ENCODE measurements around the gene CACNG1.

Gene CACNG1

DNA sequence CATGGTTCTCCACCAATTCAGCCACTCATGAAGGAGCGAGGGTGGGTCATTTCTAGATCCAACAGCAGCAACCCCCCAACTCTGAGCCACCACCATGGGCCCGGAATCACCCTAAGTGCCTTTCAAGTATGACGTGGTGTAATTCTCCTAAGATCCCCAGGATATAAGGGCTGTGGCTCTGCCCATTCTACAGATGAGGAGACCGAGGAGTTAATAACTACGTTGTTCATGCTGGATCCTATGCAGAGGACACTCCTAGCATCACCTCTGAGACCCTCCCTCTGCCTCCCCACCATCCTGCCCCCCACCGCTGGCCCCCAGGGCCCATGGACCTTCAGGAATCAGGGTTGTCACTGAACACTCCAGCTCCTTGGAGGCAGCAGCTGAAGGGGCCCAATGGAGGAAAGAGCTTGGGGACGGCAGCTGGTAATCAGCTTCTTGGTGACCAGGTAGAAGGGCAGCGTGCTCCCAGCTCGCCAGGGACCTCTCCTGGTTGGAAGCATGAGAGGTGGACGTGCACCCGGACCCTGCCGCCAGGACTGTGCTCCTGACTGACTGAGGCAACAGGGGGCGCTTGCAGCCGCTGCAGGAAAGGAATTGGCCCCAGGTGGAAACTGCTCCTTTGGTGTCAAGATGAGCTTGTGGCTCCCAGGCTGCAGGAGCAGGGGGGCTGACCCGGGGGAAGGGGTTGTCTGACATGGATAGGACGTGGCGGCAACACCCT, 28.2 kb upstream of the CACNG1 start:
- no peak for DNase-seq (ENCODE audit: low read depth)
- H3K36me3 ChIP-seq (ENCODE audit: control insufficient read depth, insufficient read depth, low read length, severe bottlenecking) = no peaks in the 10 kb centered on the region
- H3K9ac ChIP-seq (ENCODE audit: low read length) = no peak overlapping the region
- H3K4me3 ChIP-seq (ENCODE audit: low read length) = no peak overlapping the region
- H3K4me1 ChIP-seq (ENCODE audit: control insufficient read depth, insufficient read depth, low read length) = no peaks in the 10 kb centered on the region
- peaks cover 66% of the 10 kb centered on the region for H3K27me3 ChIP-seq (replicated peaks; ENCODE audit: control insufficient read depth, insufficient read depth, low read length)
- no peaks in the 10 kb centered on the region for H3K9me3 ChIP-seq (ENCODE audit: control insufficient read depth, low read length)

GRCh38 chr17:67017910-67018309, 26.4 kb upstream of the CACNG1 start:
- no peak for DNase-seq (ENCODE audit: low read depth)
- Histone ChIP-seq H3K36me3 (ENCODE audit: control insufficient read depth, insufficient read depth, low read length, severe bottlenecking) (no peaks in the 10 kb centered on the region), H3K4me3 (ENCODE audit: low read length) (no peak overlapping the region), H3K9me3 (ENCODE audit: control insufficient read depth, low read length) (no peaks in the 10 kb centered on the region), H3K4me1 (ENCODE audit: control insufficient read depth, insufficient read depth, low read length) (no peaks in the 10 kb centered on the region), H3K27me3 (replicated peaks; ENCODE audit: control insufficient read depth, insufficient read depth, low read length) (peaks cover 60% of the 10 kb centered on the region), H3K9ac (ENCODE audit: low read length) (no peak overlapping the region)

DNA sequence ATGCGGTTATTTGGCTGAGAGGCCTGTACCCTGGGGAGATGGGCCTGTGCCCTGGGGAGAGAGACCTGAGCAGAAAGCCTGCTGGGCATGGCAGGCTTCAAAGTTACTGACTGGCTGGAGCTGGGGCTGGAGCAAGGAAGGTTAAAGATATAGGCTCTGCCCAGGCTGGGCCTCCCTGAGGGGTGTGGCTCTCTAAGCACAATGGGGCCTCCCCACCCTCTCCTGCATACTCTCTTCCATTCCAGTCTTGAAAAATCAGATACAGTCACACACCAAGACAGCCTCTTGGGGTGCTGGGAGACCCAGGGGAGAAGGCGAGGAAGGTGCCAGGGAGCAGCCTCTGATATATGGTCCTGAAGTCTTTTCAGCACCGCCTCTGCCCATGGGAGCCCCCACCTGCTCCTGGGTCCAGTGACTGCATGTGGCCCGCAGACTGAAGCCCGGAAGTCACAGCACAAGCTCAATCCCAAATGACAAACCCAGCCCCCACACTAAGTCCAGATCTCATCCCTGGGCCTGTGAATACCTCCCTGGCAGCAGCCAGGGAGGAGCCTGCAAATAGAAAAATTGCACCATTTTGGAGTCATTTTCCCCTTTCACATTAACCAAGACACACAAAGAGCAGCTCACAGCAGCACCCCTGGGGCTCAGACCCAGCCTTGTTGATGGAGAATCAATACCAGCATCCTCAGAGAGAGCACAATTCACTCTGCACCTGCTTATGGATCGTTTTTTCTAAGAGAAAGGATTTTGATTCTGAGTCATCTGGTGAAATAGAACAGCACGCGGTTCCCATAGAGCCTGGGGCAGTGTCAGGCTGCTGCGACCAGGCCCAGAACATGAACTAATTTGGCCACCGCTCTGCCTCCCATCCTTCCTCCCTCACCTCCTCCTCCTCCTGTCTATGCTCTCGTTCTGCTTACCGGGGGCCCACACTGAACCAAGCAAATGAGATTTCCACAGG, 25.6 kb upstream of the CACNG1 start:
- Histone ChIP-seq H3K36me3 (ENCODE audit: control insufficient read depth, insufficient read depth, low read length, severe bottlenecking) (no peaks in the 10 kb centered on the region), H3K4me1 (ENCODE audit: control insufficient read depth, insufficient read depth, low read length) (no peaks in the 10 kb centered on the region)

DNA sequence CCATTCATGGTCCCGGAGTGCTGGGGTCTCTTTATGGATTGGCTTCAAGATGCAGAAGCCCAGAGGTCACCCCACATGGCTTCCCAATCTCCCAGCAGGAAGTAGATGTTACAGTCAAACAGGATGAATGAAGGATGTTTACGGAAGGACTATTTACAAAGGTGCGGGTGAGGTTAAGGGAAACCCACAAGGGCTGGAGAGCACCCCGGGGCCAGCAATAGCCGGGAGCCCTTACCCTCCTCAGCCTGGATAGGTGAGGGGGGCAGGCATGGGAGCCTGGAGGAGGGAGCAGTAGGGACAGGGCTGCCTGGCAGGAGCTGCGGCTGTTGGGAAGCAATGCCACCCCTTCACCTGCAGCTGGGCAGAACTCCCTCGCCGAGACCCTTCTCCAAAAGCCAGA, 24.5 kb upstream of the CACNG1 start:
- Histone ChIP-seq H3K9ac (ENCODE audit: low read length) (no peak overlapping the region), H3K9me3 (ENCODE audit: control insufficient read depth, low read length) (no peaks in the 10 kb centered on the region), H3K36me3 (ENCODE audit: control insufficient read depth, insufficient read depth, low read length, severe bottlenecking) (no peaks in the 10 kb centered on the region), H3K27me3 (replicated peaks; ENCODE audit: control insufficient read depth, insufficient read depth, low read length) (peaks cover 60% of the 10 kb centered on the region), H3K4me3 (ENCODE audit: low read length) (no peak overlapping the region), H3K4me1 (ENCODE audit: control insufficient read depth, insufficient read depth, low read length) (no peaks in the 10 kb centered on the region)
- DNase-seq (ENCODE audit: low read depth) = no peak

More for the DNA sequence above, 25.6 kb upstream of the CACNG1 start:
- H3K4me3 ChIP-seq (ENCODE audit: low read length) = no peak overlapping the region
- no peak overlapping the region for H3K9ac ChIP-seq (ENCODE audit: low read length)
- peak; percentile 6 for DNase-seq (ENCODE audit: low read depth)
- no peaks in the 10 kb centered on the region for H3K9me3 ChIP-seq (ENCODE audit: control insufficient read depth, low read length)
- peaks cover 59% of the 10 kb centered on the region for H3K27me3 ChIP-seq (replicated peaks; ENCODE audit: control insufficient read depth, insufficient read depth, low read length)

- no peak overlapping the region for H3K4me3 ChIP-seq (ENCODE audit: low read length)
- H3K4me1 ChIP-seq (ENCODE audit: control insufficient read depth, insufficient read depth, low read length) = no peaks in the 10 kb centered on the region
- H3K9me3 ChIP-seq (ENCODE audit: control insufficient read depth, low read length) = no peaks in the 10 kb centered on the region
- no peak overlapping the region for H3K9ac ChIP-seq (ENCODE audit: low read length)
- DNase-seq (ENCODE audit: low read depth) = no peak
- peaks cover 55% of the 10 kb centered on the region for H3K27me3 ChIP-seq (replicated peaks; ENCODE audit: control insufficient read depth, insufficient read depth, low read length)
- H3K36me3 ChIP-seq (ENCODE audit: control insufficient read depth, insufficient read depth, low read length, severe bottlenecking) = no peaks in the 10 kb centered on the region
Observed at GRCh38 chr17:67020293-67020766, 24.0 kb upstream of the CACNG1 start.

DNA sequence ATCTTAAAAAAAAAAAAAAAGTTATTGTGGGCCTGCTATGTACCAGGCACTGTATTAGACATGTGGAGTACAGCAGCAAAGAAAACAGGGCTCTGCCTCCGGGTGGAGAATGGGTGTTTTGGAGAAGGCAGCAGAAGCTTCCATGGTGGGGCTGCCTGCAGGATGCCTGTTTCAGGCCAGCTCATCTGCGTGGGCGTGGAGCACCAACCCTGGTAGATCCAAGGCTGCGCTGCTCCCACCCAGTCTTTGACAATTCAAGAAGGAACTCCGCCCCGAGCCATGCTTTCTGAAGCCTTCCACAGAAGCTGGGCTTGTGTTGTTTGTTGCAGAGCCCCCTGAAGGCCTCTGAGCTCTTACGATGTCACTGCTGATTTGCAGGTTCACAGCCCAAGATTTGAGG, 23.2 kb upstream of the CACNG1 start:
- Histone ChIP-seq H3K9ac (ENCODE audit: low read length) (no peak overlapping the region), H3K9me3 (ENCODE audit: control insufficient read depth, low read length) (no peaks in the 10 kb centered on the region), H3K36me3 (ENCODE audit: control insufficient read depth, insufficient read depth, low read length, severe bottlenecking) (no peaks in the 10 kb centered on the region), H3K4me1 (ENCODE audit: control insufficient read depth, insufficient read depth, low read length) (no peaks in the 10 kb centered on the region), H3K4me3 (ENCODE audit: low read length) (no peak overlapping the region), H3K27me3 (replicated peaks; ENCODE audit: control insufficient read depth, insufficient read depth, low read length) (peaks cover 51% of the 10 kb centered on the region)
- DNase-seq (ENCODE audit: low read depth) = no peak

DNA sequence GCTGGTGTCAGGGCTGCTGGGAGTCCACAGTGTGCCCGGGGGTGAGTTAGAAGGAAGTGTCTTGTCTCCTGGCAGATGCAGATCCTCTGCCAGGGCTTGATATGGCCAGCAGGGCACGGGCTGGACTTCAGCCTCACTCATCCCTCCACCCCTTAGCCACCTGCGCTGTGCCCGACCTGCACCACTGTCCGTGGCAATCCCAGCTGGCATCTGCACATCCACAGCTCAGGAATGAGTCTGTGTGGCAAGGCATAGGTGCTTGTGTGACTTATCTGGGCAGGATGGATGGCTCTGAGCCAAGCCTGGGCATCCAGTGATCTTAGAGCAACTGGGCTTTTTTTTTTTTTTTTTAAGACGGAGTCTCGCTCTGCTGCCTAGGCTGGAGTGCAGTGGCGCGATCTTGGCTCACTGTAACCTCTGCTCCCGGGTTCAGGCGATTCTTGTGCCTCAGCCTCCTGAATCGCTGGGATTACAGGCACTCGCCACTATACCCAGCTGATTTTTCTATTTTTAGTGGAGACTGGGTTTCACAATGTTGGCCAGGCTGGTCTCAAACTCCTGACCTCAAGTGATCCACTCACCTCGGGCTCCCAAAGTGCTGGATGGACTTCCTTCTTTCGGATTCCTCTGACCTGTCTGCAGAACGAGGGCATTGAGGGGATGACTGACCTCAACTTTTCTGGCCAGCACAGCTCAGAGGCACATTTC, 22.5 kb upstream of the CACNG1 start:
- Histone ChIP-seq H3K9me3 (ENCODE audit: control insufficient read depth, low read length) (no peaks in the 10 kb centered on the region), H3K4me3 (ENCODE audit: low read length) (no peak overlapping the region), H3K27me3 (replicated peaks; ENCODE audit: control insufficient read depth, insufficient read depth, low read length) (peaks cover 44% of the 10 kb centered on the region), H3K4me1 (ENCODE audit: control insufficient read depth, insufficient read depth, low read length) (no peaks in the 10 kb centered on the region), H3K9ac (ENCODE audit: low read length) (no peak overlapping the region), H3K36me3 (ENCODE audit: control insufficient read depth, insufficient read depth, low read length, severe bottlenecking) (no peaks in the 10 kb centered on the region)
- DNase-seq (ENCODE audit: low read depth) = no peak

- H3K36me3 ChIP-seq (ENCODE audit: control insufficient read depth, insufficient read depth, low read length, severe bottlenecking) = no peaks in the 10 kb centered on the region
- no peaks in the 10 kb centered on the region for H3K9me3 ChIP-seq (ENCODE audit: control insufficient read depth, low read length)
- peaks cover 43% of the 10 kb centered on the region for H3K27me3 ChIP-seq (replicated peaks; ENCODE audit: control insufficient read depth, insufficient read depth, low read length)
- H3K4me1 ChIP-seq (ENCODE audit: control insufficient read depth, insufficient read depth, low read length) = no peaks in the 10 kb centered on the region
- no peak for DNase-seq (ENCODE audit: low read depth)
- H3K4me3 ChIP-seq (ENCODE audit: low read length) = no peak overlapping the region
- no peak overlapping the region for H3K9ac ChIP-seq (ENCODE audit: low read length)
Observed at GRCh38 chr17:67022451-67022810, 21.9 kb upstream of the CACNG1 start.

GRCh38 chr17:67024736-67025135, 19.6 kb upstream of the CACNG1 start:
- no peak for DNase-seq (ENCODE audit: low read depth)
- Histone ChIP-seq H3K4me3 (ENCODE audit: low read length) (no peak overlapping the region), H3K9me3 (ENCODE audit: control insufficient read depth, low read length) (no peaks in the 10 kb centered on the region), H3K9ac (ENCODE audit: low read length) (no peak overlapping the region), H3K4me1 (ENCODE audit: control insufficient read depth, insufficient read depth, low read length) (no peaks in the 10 kb centered on the region), H3K36me3 (ENCODE audit: control insufficient read depth, insufficient read depth, low read length, severe bottlenecking) (no peaks in the 10 kb centered on the region), H3K27me3 (replicated peaks; ENCODE audit: control insufficient read depth, insufficient read depth, low read length) (peaks cover 29% of the 10 kb centered on the region)

- Histone ChIP-seq H3K4me1 (ENCODE audit: control insufficient read depth, insufficient read depth, low read length) (no peaks in the 10 kb centered on the region), H3K4me3 (ENCODE audit: low read length) (no peak overlapping the region), H3K36me3 (ENCODE audit: control insufficient read depth, insufficient read depth, low read length, severe bottlenecking) (no peaks in the 10 kb centered on the region), H3K27me3 (replicated peaks; ENCODE audit: control insufficient read depth, insufficient read depth, low read length) (peaks cover 23% of the 10 kb centered on the region), H3K9ac (ENCODE audit: low read length) (no peak overlapping the region), H3K9me3 (ENCODE audit: control insufficient read depth, low read length) (no peaks in the 10 kb centered on the region)
- DNase-seq (ENCODE audit: low read depth) = no peak
Observed at GRCh38 chr17:67025216-67025792, 19.1 kb upstream of the CACNG1 start.

DNA sequence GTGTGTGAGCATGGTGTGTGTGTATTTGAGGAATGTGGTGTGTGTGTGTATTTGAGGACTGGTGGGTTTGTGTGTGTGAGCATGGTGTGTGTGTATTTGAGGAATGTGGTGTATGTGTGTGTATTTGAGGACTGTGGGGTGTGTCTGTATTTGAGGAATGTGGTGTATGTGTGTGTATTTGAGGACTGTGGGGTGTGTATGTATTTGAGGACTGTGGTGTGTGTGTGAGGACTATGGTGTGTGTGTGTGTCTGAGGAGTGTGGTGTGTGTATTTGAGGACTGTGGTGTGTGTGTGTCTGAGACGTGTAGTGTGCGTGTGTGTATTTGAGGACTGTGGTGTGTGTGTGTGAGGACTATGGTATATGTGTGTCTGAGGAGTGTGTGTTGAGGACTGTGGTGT, 18.0 kb upstream of the CACNG1 start:
- H3K9ac ChIP-seq (ENCODE audit: low read length) = no peak overlapping the region
- H3K9me3 ChIP-seq (ENCODE audit: control insufficient read depth, low read length) = no peaks in the 10 kb centered on the region
- H3K36me3 ChIP-seq (ENCODE audit: control insufficient read depth, insufficient read depth, low read length, severe bottlenecking) = no peaks in the 10 kb centered on the region
- DNase-seq (ENCODE audit: low read depth) = no peak
- H3K27me3 ChIP-seq (replicated peaks; ENCODE audit: control insufficient read depth, insufficient read depth, low read length) = peaks cover 15% of the 10 kb centered on the region
- H3K4me1 ChIP-seq (ENCODE audit: control insufficient read depth, insufficient read depth, low read length) = no peaks in the 10 kb centered on the region
- no peak overlapping the region for H3K4me3 ChIP-seq (ENCODE audit: low read length)

Data from adipocyte (in vitro differentiated cells).